DMS 273 (cell line): ENCODE results near the gene RNF25.

ENCODE experiments used
- DNase-seq: peaks from one replicate; lab custom pipeline; 2025; ENCODE audit not compliant: unreplicated experiment; lab: John Stamatoyannopoulos, UW

The RNF25 gene

GRCh38 chr2:218631837-218632236 is 40.0 kb downstream of the RNF25 start:
- no peak for DNase-seq

DNA sequence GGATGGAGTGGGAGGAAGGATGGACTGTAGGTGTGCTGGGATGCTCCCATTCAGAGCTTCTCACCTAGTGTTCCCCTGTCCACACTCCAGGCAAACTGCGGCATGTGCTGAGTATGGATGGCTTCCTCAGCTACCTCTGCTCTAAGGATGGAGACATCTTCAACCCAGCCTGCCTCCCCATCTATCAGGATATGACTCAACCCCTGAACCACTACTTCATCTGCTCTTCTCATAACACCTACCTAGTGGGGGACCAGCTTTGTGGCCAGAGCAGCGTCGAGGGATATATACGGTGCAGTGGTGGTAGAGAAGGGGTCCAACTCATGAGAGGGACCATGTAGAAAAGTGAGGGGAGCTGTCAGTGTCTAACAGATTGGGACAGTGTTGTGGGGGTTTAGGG is 43.9 kb downstream of the RNF25 start:
- no peak for DNase-seq

GRCh38 chr2:218626369-218626768 is 45.4 kb downstream of the RNF25 start:
- DNase-seq: no peak

- DNase-seq: no peak
Observed at GRCh38 chr2:218623366-218623705, 48.5 kb downstream of the RNF25 start.

DNA sequence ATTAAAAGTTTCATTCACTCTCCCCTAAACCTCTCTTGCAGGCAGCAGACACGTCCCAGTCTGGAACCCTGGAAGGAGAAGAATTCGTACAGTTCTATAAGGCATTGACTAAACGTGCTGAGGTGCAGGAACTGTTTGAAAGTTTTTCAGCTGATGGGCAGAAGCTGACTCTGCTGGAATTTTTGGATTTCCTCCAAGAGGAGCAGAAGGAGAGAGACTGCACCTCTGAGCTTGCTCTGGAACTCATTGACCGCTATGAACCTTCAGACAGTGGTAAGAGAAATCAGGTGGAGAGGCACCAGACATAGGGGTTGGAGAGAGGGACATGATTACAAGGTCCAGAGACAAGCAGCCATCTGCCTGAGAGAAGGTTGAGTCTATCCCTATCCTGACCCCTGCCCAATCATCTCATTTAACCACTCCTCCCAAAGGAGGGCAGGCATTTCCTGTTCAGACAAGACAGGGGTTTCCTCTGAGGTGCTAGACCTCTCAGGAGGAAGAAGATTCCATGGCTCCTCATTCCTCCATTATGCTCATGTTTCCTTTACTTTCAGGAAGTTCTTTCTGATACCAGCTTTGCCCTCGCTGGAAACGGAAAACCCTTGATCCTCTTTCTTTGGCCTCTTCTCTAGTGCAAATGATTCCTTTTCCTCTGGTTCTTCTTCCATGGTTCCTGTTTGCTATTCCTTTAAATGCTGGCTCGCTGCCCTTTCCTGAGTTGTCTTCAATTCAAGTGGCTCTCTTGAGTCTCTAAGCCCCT is 49.0 kb downstream of the RNF25 start:
- peak; percentile 74 for DNase-seq

- no peak for DNase-seq
Observed at GRCh38 chr2:218621007-218621406, 50.8 kb downstream of the RNF25 start.

DNA sequence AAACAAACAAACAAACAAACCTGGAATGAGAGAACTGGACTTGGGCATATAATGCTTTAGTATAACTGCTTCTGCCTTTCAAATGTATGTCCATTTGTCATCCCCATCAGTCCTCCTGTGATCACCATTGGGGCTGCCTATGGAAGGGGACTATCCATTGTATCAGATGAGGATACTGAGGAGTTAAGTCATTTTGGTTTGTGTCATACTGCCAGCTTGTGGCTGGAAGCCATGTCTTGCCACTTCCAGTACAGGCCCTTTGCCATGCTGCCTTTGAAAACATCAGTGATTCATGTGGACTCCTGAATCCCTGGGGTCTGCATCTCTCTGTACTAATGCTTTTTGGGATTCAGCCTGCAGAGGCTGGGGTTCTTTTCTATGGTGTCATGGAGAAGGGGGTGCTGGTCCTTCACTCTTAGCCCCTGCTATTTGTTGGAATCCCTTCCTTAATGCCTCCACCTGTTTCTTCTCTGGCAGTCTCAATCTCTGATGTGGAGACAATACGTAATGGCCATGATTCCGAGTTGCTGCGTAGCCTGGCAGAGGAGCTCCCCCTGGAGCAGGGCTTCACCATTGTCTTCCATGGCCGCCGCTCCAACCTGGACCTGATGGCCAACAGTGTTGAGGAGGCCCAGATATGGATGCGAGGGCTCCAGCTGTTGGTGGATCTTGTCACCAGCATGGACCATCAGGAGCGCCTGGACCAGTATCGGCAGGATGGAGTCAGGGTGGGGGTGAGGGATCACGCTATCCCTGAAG is 53.5 kb downstream of the RNF25 start:
- DNase-seq: peak; percentile 62

DNA sequence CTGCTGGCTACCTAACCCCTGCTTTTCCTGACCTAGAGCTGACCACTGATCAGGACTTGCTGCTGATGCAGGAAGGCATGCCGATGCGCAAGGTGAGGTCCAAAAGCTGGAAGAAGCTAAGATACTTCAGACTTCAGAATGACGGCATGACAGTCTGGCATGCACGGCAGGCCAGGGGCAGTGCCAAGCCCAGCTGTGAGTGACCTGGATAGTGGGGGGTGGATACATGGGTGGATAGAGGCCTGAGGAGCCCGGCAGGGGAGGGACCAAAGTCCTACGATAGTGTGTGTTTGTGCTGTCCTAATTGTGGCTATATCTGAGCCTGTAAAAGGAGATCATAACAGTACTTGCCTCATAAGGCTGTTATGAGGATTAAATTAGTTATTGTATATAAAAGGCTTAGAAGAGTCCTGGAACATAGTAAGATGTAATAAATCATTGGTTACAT is 55.9 kb downstream of the RNF25 start:
- no peak for DNase-seq
